Peyer's patch (tissue), 4 donors: ENCODE data around the gene CSAD.
"Not testable (repeated sequence)": the region's sequence is repeated elsewhere in the genome, so short reads cannot be mapped to it uniquely, and the experiment has no call there.

ENCODE experiments used
- CTCF ChIP-seq, 6 experiments: fragments of 450-650 bp in 4 of 6; fragments of 200-600 bp in 2 of 6; sonication (generic) in 1 of 6; IDR thresholded peaks; one replicate each; pipeline ENCODE4 v1.5.1; 2017 to 2019; ENCODE audit warnings: antibody characterized with exemption in 6 of 6, mild to moderate bottlenecking in 3 of 6, moderate library complexity in 1 of 6
- POLR2A ChIP-seq, 2 donors: fragments of 450-650 bp; IDR thresholded peaks; one replicate each; pipeline ENCODE4 v1.5.1; 2017; ENCODE audit warnings: antibody characterized with exemption in 2 of 2, mild to moderate bottlenecking in 2 of 2, moderate library complexity in 2 of 2

GRCh38 chr12:53163008-53163407 is 17.7 kb downstream of the CSAD start:
- not testable (repeated sequence) for TF ChIP-seq CTCF, POLR2A (IDR thresholded peaks at IDR 0.05)
